Keratinocyte (primary cell): Measurements from ENCODE around the gene GPATCH2. TPM values are rescaled to one million over a fixed set of nuclear protein-coding genes. Genes with fewer than 3 reads are reported as not detected.

ENCODE experiments used
- DNase-seq: peaks from one replicate; pipeline ENCODE4 v3.0.0-alpha.2; 2011; ENCODE audit warnings: low read depth, missing footprints, low spot score
- FAIRE-seq: peaks from 2 replicates; lab custom pipeline; 2011; peaks lifted over from hg19 to GRCh38; lab: Jason Lieb, UNC
- H2AFZ ChIP-seq: 2 replicates; pipeline ENCODE4 v1.6.0; 2012; ENCODE audit warnings: low read length, control low read depth, inconsistent platforms; ENCODE audit not compliant: control insufficient read depth
- H3K27ac ChIP-seq: 2 replicates; pipeline ENCODE4 v1.5.1; 2011; ENCODE audit warnings: low read length; ENCODE audit not compliant: control insufficient read depth, insufficient read depth
- H3K27me3 ChIP-seq: 3 replicates; pipeline ENCODE4 v1.6.0; 2011; ENCODE audit warnings: low read length; ENCODE audit not compliant: control insufficient read depth, insufficient read depth; ENCODE audit errors: extremely low read depth
- H3K36me3 ChIP-seq, 2 experiments: 2 replicates in 1 of 2; 3 replicates in 1 of 2; pipeline ENCODE4 v1.5.1; 2011; ENCODE audit warnings: low read length in 2 of 2, mild to moderate bottlenecking in 1 of 2; ENCODE audit not compliant: control insufficient read depth in 2 of 2, insufficient read depth in 2 of 2; ENCODE audit errors: extremely low read depth in 1 of 2
- H3K4me1 ChIP-seq: 3 replicates; pipeline ENCODE4 v1.5.1; 2011; ENCODE audit warnings: low read length; ENCODE audit not compliant: control insufficient read depth, insufficient read depth; ENCODE audit errors: extremely low read depth
- H3K4me2 ChIP-seq: 3 replicates; pipeline ENCODE4 v1.6.0; 2011; ENCODE audit warnings: low read depth, low read length; ENCODE audit not compliant: control insufficient read depth, insufficient read depth; ENCODE audit errors: extremely low read depth
- H3K4me3 ChIP-seq, 3 experiments: fragments of 200-600 bp in 1 of 3; sonication (generic) in 1 of 3; 2 replicates in 2 of 3; 3 replicates in 1 of 3; pipeline ENCODE4 v1.5.1; 2011 to 2016; ENCODE audit warnings: low read length in 3 of 3, mild to moderate bottlenecking in 3 of 3, control low read depth in 2 of 3, inconsistent platforms in 1 of 3, low read depth in 1 of 3, mixed read lengths in 1 of 3, mixed run types in 1 of 3, moderate library complexity in 1 of 3; ENCODE audit not compliant: control insufficient read depth in 2 of 3, insufficient read depth in 2 of 3; ENCODE audit errors: extremely low read depth in 1 of 3
- H3K79me2 ChIP-seq: 2 replicates; pipeline ENCODE4 v1.6.0; 2012; ENCODE audit warnings: low read length; ENCODE audit not compliant: control insufficient read depth, insufficient read depth
- H3K9ac ChIP-seq: 3 replicates; pipeline ENCODE4 v1.6.0; 2011; ENCODE audit warnings: low read length; ENCODE audit not compliant: control insufficient read depth, insufficient read depth; ENCODE audit errors: extremely low read depth
- H3K9me1 ChIP-seq: 3 replicates; pipeline ENCODE4 v1.6.0; 2011; ENCODE audit warnings: low read length; ENCODE audit not compliant: control insufficient read depth, insufficient read depth; ENCODE audit errors: extremely low read depth
- H3K9me3 ChIP-seq: 2 replicates; pipeline ENCODE4 v1.5.1; 2012; ENCODE audit warnings: low read depth, low read length; ENCODE audit not compliant: control insufficient read depth
- H4K20me1 ChIP-seq: 3 replicates; pipeline ENCODE4 v1.6.0; 2011; ENCODE audit warnings: low read length; ENCODE audit not compliant: control insufficient read depth, insufficient read depth; ENCODE audit errors: extremely low read depth
- CTCF ChIP-seq, 3 experiments: IDR thresholded peaks in 1 of 3; conservative IDR thresholded peaks in 1 of 3; optimal IDR thresholded peaks in 1 of 3; 2 replicates in 2 of 3; 3 replicates in 1 of 3; pipeline versions ENCODE3 to v1.5.1; 2011; ENCODE audit warnings: low read length in 3 of 3, mild to moderate bottlenecking in 3 of 3, moderate library complexity in 2 of 3, control low read depth in 1 of 3, inconsistent platforms in 1 of 3; ENCODE audit not compliant: insufficient read depth in 2 of 3; ENCODE audit errors: extremely low read depth in 1 of 3
- EZH2 ChIP-seq: IDR thresholded peaks from one replicate; pipeline ENCODE4 v1.6.1; 2012; ENCODE audit warnings: inconsistent platforms, mild to moderate bottlenecking, low read length, moderate library complexity
- dilution Hi-C: fragments of 300-500 bp; cut with MboI; formaldehyde crosslinking; loops from one replicate; pipeline ENCODE4 v1.7.0; 2020; ENCODE audit warnings: low sequenced_read_pairs; ENCODE audit not compliant: extremely low pct_ligation_motif_present
- polyA plus RNA-seq, 5 experiments: library from polyadenylated mRNA; depleted of rRNA in 3 of 5; stranded (reverse) in 3 of 5; stranded (forward) in 1 of 5; unstranded in 1 of 5; fragments of >200 nt; gene quantifications; 1 replicate in 1 of 5; 2 replicates in 3 of 5; 3 replicates in 1 of 5; pipeline versions ENCODE4 v1.2.1 to v1.2.3, GENCODE V29; 2011 to 2012; ENCODE audit warnings: missing spikeins in 2 of 5, low read depth in 1 of 5, low replicate concordance in 1 of 5

The GPATCH2 gene
- polyA plus RNA-seq, 1 donor (not counting 4 experiments of a cell fraction or from before 2014, with no cell fraction given), result 15.7 TPM

DNA sequence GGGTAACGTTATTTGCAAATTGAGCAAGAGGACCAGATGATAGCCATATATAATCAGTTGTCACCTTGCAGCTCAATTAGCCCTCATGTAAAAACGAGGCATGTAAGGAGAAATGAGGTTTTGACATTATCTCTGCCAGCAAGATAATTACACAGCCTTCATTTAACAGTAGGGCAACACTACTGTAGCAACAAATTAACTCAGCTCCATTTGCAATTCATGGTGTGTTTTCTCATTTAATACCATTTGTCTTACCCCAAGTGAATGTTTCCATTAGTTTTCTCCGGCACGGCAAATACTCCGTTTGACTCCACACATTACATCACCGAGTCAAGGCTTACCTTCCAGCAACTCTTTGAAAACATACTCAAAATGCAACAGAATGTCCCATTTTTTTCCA, 66.7 kb downstream of the GPATCH2 start:
- Histone ChIP-seq H3K36me3 (no peaks in the 10 kb centered on the region), H3K27me3 (no peaks in the 10 kb centered on the region), H3K9ac (no peak overlapping the region), H3K9me3 (no peaks in the 10 kb centered on the region), H3K9me1 (no peaks in the 10 kb centered on the region), H3K79me2 (no peaks in the 10 kb centered on the region), H4K20me1 (no peaks in the 10 kb centered on the region), H2AFZ (no peak overlapping the region), H3K4me1 (peaks cover 21% of the 10 kb centered on the region), H3K27ac (no peak overlapping the region), H3K4me2 (no peak overlapping the region), H3K4me3 (no peak overlapping the region)
- FAIRE-seq (no peak), DNase-seq (no peak)
- dilution Hi-C loops, result no loop called here
- TF ChIP-seq CTCF (optimal IDR thresholded peaks at IDR 0.05 in 1 of 3, IDR thresholded peaks at IDR 0.05 in 1 of 3, conservative IDR thresholded peaks at IDR 0.05 in 1 of 3; ENCODE audit: extremely low read depth in 1 of 3, insufficient read depth in 2 of 3, low read length in 3 of 3) (no peak), EZH2 (no peak)

- Histone ChIP-seq H3K27ac (peak overlapping the region; percentile 79), H3K36me3 (no peaks in the 10 kb centered on the region), H3K9me3 (no peaks in the 10 kb centered on the region), H3K9me1 (no peaks in the 10 kb centered on the region), H4K20me1 (no peaks in the 10 kb centered on the region), H3K27me3 (no peaks in the 10 kb centered on the region), H3K4me2 (peak overlapping the region; percentile 81), H3K4me3 (peak overlapping the region in 1 of 3 experiments; percentile 47), H3K79me2 (no peaks in the 10 kb centered on the region), H3K9ac (no peak overlapping the region), H3K4me1 (peaks cover 21% of the 10 kb centered on the region), H2AFZ (no peak overlapping the region)
- dilution Hi-C loops, result no loop called here
- DNase-seq (no peak), FAIRE-seq (no peak)
- TF ChIP-seq CTCF (optimal IDR thresholded peaks at IDR 0.05 in 1 of 3, IDR thresholded peaks at IDR 0.05 in 1 of 3, conservative IDR thresholded peaks at IDR 0.05 in 1 of 3; ENCODE audit: extremely low read depth in 1 of 3, insufficient read depth in 2 of 3, low read length in 3 of 3) (no peak), EZH2 (no peak)
Measured at GRCh38 chr1:217563179-217563578, 67.7 kb downstream of the GPATCH2 start.
